ENCODE measurements around the gene TCERG1L.

Gene TCERG1L

DNA sequence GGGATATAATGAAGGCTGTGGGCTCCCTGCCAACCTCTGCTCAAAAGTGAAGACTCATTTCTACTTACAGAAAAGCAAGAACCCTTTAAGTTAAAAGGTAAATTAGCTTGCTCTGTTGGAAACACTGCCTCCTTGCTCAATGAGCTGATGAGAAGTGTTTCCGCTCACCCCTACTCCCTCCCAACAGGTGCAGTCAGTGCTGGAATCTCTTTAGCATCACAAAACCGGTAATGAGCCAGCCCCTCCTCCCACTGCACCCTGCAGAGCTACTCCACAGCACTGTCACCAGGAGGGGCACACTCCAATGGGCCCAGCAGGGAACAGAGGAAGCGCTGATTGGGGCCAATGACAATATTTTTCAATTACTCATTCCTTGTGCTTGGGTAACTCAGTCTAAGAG, 262.5 kb downstream of the TCERG1L start:
- Histone ChIP-seq H3K27me3 (no peaks in the 10 kb centered on the region), H3K4me3 (no peak overlapping the region), H3K9ac (no peak overlapping the region), H3K4me2 (peak overlapping the region in 7 of 11 experiments; percentile 27 to 64 (median 46); a peak in 15 of 22 replicates), H3K4me1 (peaks cover under 1 to 14% (median 9%) of the 10 kb centered on the region in 10 experiments; a peak in 14 of 20 replicates), H3K9me3 (replicated peaks in 1 of 11) (peaks cover 11 to 31% (median 21%) of the 10 kb centered on the region in 11 experiments; a peak in 19 of 22 replicates), H3K36me3 (no peaks in the 10 kb centered on the region), H3K27ac (no peak overlapping the region), H4K20me1 (no peaks in the 10 kb centered on the region; a peak in 1 of 22 replicates)
- no peak for TF ChIP-seq Cebpa-rat (IDR thresholded peaks at IDR 0.05)

DNA sequence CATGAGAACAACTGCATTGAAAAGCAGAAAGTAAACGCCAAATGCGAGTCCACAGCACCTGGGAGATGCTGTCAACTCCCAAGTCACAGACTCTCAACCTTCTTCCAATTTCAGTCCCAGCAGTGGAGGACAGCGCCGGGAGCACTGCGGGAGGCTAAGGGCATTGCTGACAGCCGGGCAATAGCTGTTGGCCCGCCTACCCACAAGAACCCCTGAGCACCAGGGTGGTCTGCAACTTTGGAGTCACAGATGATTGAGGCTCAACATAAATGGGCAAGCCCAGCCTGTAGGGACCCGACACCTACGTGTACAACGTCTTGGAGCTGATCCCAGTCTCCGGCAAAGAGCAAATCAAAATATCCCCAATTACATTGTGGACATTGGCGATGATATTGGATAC, 262.9 kb downstream of the TCERG1L start:
- no peak overlapping the region for H3K27ac ChIP-seq
- no peak overlapping the region for H3K9ac ChIP-seq
- no peaks in the 10 kb centered on the region for H3K36me3 ChIP-seq
- H3K4me1 ChIP-seq = peaks cover 4 to 14% (median 10%) of the 10 kb centered on the region in 10 experiments; a peak in 14 of 20 replicates
- H4K20me1 ChIP-seq = no peaks in the 10 kb centered on the region; a peak in 1 of 22 replicates
- H3K4me3 ChIP-seq = no peak overlapping the region
- peaks cover 11 to 31% (median 21%) of the 10 kb centered on the region in 11 experiments; a peak in 19 of 22 replicates for H3K9me3 ChIP-seq (replicated peaks in 1 of 11)
- H3K4me2 ChIP-seq = peak overlapping the region in 7 of 11 experiments; percentile 27 to 64 (median 46); a peak in 14 of 22 replicates
- TF ChIP-seq Cebpa-rat (IDR thresholded peaks at IDR 0.05) = no peak
- no peaks in the 10 kb centered on the region for H3K27me3 ChIP-seq

GRCh38 chr10:131047501-131047900, 264.0 kb downstream of the TCERG1L start:
- Histone ChIP-seq H3K27me3 (no peaks in the 10 kb centered on the region), H3K4me1 (peaks cover 9 to 16% (median 11%) of the 10 kb centered on the region in 10 experiments; a peak in 14 of 20 replicates), H3K9ac (no peak overlapping the region), H3K36me3 (no peaks in the 10 kb centered on the region), H3K4me3 (no peak overlapping the region), H3K27ac (no peak overlapping the region), H3K9me3 (replicated peaks in 1 of 11) (peaks cover 11 to 30% (median 19%) of the 10 kb centered on the region in 11 experiments; a peak in 19 of 22 replicates), H4K20me1 (no peaks in the 10 kb centered on the region; a peak in 1 of 22 replicates), H3K4me2 (no peak overlapping the region; a peak in 2 of 22 replicates)
- no peak for TF ChIP-seq Cebpa-rat (IDR thresholded peaks at IDR 0.05)

- no peak for TF ChIP-seq Cebpa-rat (IDR thresholded peaks at IDR 0.05)
- Histone ChIP-seq H3K4me3 (no peak overlapping the region), H3K9me3 (replicated peaks in 1 of 11) (peaks cover 10 to 23% (median 15%) of the 10 kb centered on the region in 11 experiments), H3K9ac (no peak overlapping the region), H3K36me3 (no peaks in the 10 kb centered on the region), H4K20me1 (no peaks in the 10 kb centered on the region; a peak in 1 of 22 replicates), H3K27me3 (no peaks in the 10 kb centered on the region), H3K4me1 (peaks cover 9 to 19% (median 11%) of the 10 kb centered on the region in 10 experiments; a peak in 14 of 20 replicates), H3K4me2 (no peak overlapping the region), H3K27ac (no peak overlapping the region)
Measured at GRCh38 chr10:131046194-131046593, 265.3 kb downstream of the TCERG1L start.

DNA sequence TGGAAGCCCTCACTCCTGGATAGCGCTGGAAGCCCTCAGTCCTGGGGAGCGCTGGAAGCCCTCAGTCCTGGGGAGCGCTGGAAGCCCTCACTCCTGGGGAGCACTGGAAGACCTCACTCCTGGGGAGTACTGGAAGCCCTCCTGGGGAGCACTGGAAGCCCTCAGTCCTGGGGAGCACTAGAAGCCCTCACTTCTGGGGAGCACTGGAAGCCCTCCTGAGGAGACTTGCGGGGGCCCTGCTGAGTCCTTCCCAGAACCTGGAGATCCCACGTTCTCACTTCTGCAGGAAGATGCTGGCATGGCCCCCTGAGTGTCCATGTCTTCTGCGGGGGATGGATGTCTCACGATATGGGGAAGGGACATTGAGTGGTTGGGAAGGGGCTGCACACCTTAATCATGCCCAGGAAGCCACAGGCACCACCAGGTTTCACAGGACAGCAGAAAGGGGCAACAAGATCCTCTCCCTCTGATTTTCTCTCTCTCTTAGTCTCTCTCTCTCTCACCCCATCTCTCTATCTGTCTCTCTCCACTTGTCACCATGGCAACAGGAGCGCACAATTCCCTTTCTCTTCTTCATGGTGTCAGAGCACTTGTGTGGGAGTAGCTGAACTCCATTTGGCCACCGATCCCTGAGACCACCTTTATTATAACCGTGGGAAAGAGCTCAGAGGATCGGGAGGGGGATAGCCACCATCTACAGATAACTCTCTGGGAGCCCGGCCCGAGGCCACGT, 267.0 kb downstream of the TCERG1L start:
- no peak for TF ChIP-seq Cebpa-rat (IDR thresholded peaks at IDR 0.05)
- Histone ChIP-seq H3K27ac (no peak overlapping the region), H4K20me1 (no peaks in the 10 kb centered on the region; a peak in 1 of 22 replicates), H3K36me3 (no peaks in the 10 kb centered on the region; a peak in 1 of 22 replicates), H3K4me3 (no peak overlapping the region), H3K9me3 (replicated peaks in 1 of 11) (peaks cover 26 to 38% (median 30%) of the 10 kb centered on the region in 11 experiments), H3K27me3 (no peaks in the 10 kb centered on the region), H3K4me1 (peaks cover 9 to 20% (median 10%) of the 10 kb centered on the region in 10 experiments; a peak in 14 of 20 replicates), H3K9ac (no peak overlapping the region), H3K4me2 (no peak overlapping the region)

GRCh38 chr10:131043039-131043691, 268.4 kb downstream of the TCERG1L start:
- Histone ChIP-seq H3K9ac (no peak overlapping the region), H4K20me1 (no peaks in the 10 kb centered on the region; a peak in 1 of 22 replicates), H3K4me2 (no peak overlapping the region), H3K9me3 (replicated peaks in 1 of 11) (peaks cover 27 to 40% (median 31%) of the 10 kb centered on the region in 11 experiments), H3K4me1 (peaks cover 0 to 10% (median 4%) of the 10 kb centered on the region in 10 experiments; a peak in 5 of 20 replicates), H3K4me3 (no peak overlapping the region), H3K36me3 (no peaks in the 10 kb centered on the region; a peak in 1 of 22 replicates), H3K27me3 (no peaks in the 10 kb centered on the region), H3K27ac (no peak overlapping the region)
- TF ChIP-seq Cebpa-rat (IDR thresholded peaks at IDR 0.05) = no peak

All from BLaER1 treated with 17β-estradiol and CSF1 and Interleukin-3, amounts not matched to agents 10 nM and 100 nM (cell line).